NCI-H1092 treated with DMSO at 0.1 percent for 48 hours (cell line): ENCODE data around the gene NCF2.
A peak's percentile ranks its signal among the peaks of the same experiment; 100 is the strongest.

ENCODE experiments used
- DNase-seq: peaks from one replicate; lab custom pipeline; 2025; lab: John Stamatoyannopoulos, UW

The NCF2 gene

GRCh38 chr1:183551924-183552323, 38.3 kb downstream of the NCF2 start:
- DNase-seq = no peak

GRCh38 chr1:183550915-183551314, 39.3 kb downstream of the NCF2 start:
- no peak for DNase-seq

GRCh38 chr1:183548116-183548515, 42.1 kb downstream of the NCF2 start:
- peak; percentile 88 for DNase-seq

- no peak for DNase-seq
Observed at GRCh38 chr1:183546427-183546826, 43.8 kb downstream of the NCF2 start.

GRCh38 chr1:183544598-183545297, 45.5 kb downstream of the NCF2 start:
- DNase-seq = no peak

GRCh38 chr1:183543619-183544204, 46.5 kb downstream of the NCF2 start:
- DNase-seq = peak; percentile 38

GRCh38 chr1:183537405-183537804, 52.9 kb downstream of the NCF2 start:
- DNase-seq = no peak

GRCh38 chr1:183533617-183534174, 56.6 kb downstream of the NCF2 start:
- no peak for DNase-seq

- no peak for DNase-seq
Observed at GRCh38 chr1:183528577-183528976, 61.7 kb downstream of the NCF2 start.

- no peak for DNase-seq
Observed at GRCh38 chr1:183522104-183522503, 68.2 kb downstream of the NCF2 start.

- no peak for DNase-seq
Observed at GRCh38 chr1:183520379-183520778, 69.9 kb downstream of the NCF2 start.

- DNase-seq = no peak
Observed at GRCh38 chr1:183517401-183517800, 72.9 kb downstream of the NCF2 start.

GRCh38 chr1:183516725-183517124, 73.5 kb downstream of the NCF2 start:
- no peak for DNase-seq

GRCh38 chr1:183515002-183515689, 75.1 kb downstream of the NCF2 start:
- no peak for DNase-seq

GRCh38 chr1:183514235-183514634, 76.0 kb downstream of the NCF2 start:
- DNase-seq = no peak

GRCh38 chr1:183512450-183512849, 77.8 kb downstream of the NCF2 start:
- DNase-seq = no peak

GRCh38 chr1:183508694-183509093, 81.6 kb downstream of the NCF2 start:
- DNase-seq = no peak

- no peak for DNase-seq
Observed at GRCh38 chr1:183506561-183506960, 83.7 kb downstream of the NCF2 start.
